HepG2 (cell line): ENCODE results near the gene SMTN. TPM values are rescaled to one million over a fixed set of nuclear protein-coding genes. Genes with fewer than 3 reads are reported as not detected.
A peak's percentile ranks its signal among the peaks of the same experiment; 100 is the strongest.

Source experiments
- ATAC-seq: fragments of 200-7000 bp; cut with Tn5 transposase; 3 replicates; pipeline ENCODE4 v1.9.1; 2020; ENCODE audit warnings: mild to moderate bottlenecking, moderate library complexity
- BruUV-seq: library from RNA; stranded (reverse); fragments of 400-500 nt; replicated peaks from 2 replicates; lab custom pipeline; 2021; lab: Mats Ljungman, UMichigan
- CTCF ChIA-PET: fragments of 300-600 bp; formaldehyde crosslinking; extraction: SDS; loops from one replicate; lab custom pipeline; 2021; ENCODE audit warnings: low total read pairs, inconsistent platforms, low intra/inter-chr PET ratio; lab: Yijun Ruan, JAX
- POLR2A ChIA-PET: fragments of 350-600 bp; sonication (Branson Sonifier 250); formaldehyde crosslinking; loops from one replicate; lab custom pipeline; 2020; ENCODE audit warnings: antibody characterized with exemption, inconsistent platforms; lab: Yijun Ruan, JAX
- DNase-seq: peaks from one replicate; pipeline ENCODE4 v3.0.0-alpha.2; 2015; ENCODE audit warnings: low spot score
- FAIRE-seq: peaks from 3 replicates; lab custom pipeline; 2011; peaks lifted over from hg19 to GRCh38; lab: Jason Lieb, UNC
- H2AFZ ChIP-seq: one replicate; pipeline ENCODE4 v1.6.1; 2011; ENCODE audit warnings: low read length, inconsistent platforms
- H3K27ac ChIP-seq: fragments of 300-600 bp; 3 replicates; pipeline ENCODE4 v1.8.0; 2011; ENCODE audit warnings: mixed run types, mild to moderate bottlenecking, mixed read lengths, low read length, inconsistent platforms; ENCODE audit not compliant: insufficient read depth; ENCODE audit errors: extremely low read length
- H3K27me3 ChIP-seq, 2 experiments: fragments of 200-600 bp in 1 of 2; 2 replicates in 1 of 2; 3 replicates in 1 of 2; pipeline versions ENCODE4 v1.6.0 to v1.8.0; 2011; ENCODE audit warnings: low read length in 2 of 2, mild to moderate bottlenecking in 2 of 2, moderate library complexity in 2 of 2, inconsistent platforms in 1 of 2; ENCODE audit not compliant: insufficient read depth in 2 of 2, control insufficient read depth in 1 of 2
- H3K36me3 ChIP-seq, 2 experiments: fragments of 200-600 bp in 1 of 2; replicated peaks in 1 of 2; 2 replicates in 1 of 2; 3 replicates in 1 of 2; pipeline versions ENCODE4 v1.5.1 to v1.8.0; 2011; ENCODE audit warnings: low read length in 2 of 2, inconsistent platforms in 1 of 2; ENCODE audit not compliant: insufficient read depth in 2 of 2, control insufficient read depth in 1 of 2
- H3K4me1 ChIP-seq: 2 replicates; pipeline ENCODE4 v1.5.1; 2012; ENCODE audit warnings: low read length, inconsistent platforms; ENCODE audit not compliant: insufficient read depth
- H3K4me2 ChIP-seq: 2 replicates; pipeline ENCODE4 v1.6.0; 2011; ENCODE audit warnings: low read depth, low read length, inconsistent platforms
- H3K4me3 ChIP-seq, 3 experiments: fragments of 200-600 bp in 1 of 3; sonication (generic), shearing (Covaris generic) in 1 of 3; replicated peaks in 1 of 3; 2 replicates each; pipeline ENCODE4 v1.5.1; 2011 to 2016; ENCODE audit warnings: low read length in 3 of 3, inconsistent platforms in 2 of 3, low read depth in 2 of 3, mild to moderate bottlenecking in 2 of 3, control low read depth in 1 of 3, mixed read lengths in 1 of 3; ENCODE audit not compliant: insufficient read depth in 1 of 3
- H3K79me2 ChIP-seq: one replicate; pipeline ENCODE4 v1.6.1; 2011; ENCODE audit warnings: low read length, inconsistent platforms; ENCODE audit not compliant: insufficient read depth
- H3K9ac ChIP-seq: 2 replicates; pipeline ENCODE4 v1.6.0; 2011; ENCODE audit warnings: mild to moderate bottlenecking, low read depth, low read length, inconsistent platforms; ENCODE audit not compliant: insufficient read depth
- H3K9me3 ChIP-seq: 2 replicates; pipeline ENCODE4 v1.5.1; 2012; ENCODE audit warnings: mild to moderate bottlenecking, low read length
- H4K20me1 ChIP-seq: 2 replicates; pipeline ENCODE4 v1.6.0; 2011; ENCODE audit warnings: inconsistent platforms, mild to moderate bottlenecking, low read length, moderate library complexity; ENCODE audit not compliant: insufficient read depth
- AHR ChIP-seq: IDR thresholded peaks from 2 replicates; pipeline ENCODE4 v1.6.1; 2018; ENCODE audit warnings: missing genetic modification reagents, missing compliant biosample characterization
- DR1 ChIP-seq: sonication (generic); formaldehyde crosslinking; IDR thresholded peaks from 2 replicates; pipeline ENCODE4 v1.8.0; 2021; ENCODE audit warnings: mild to moderate bottlenecking, missing genetic modification reagents, inconsistent platforms
- FOSL2 ChIP-seq: sonication (generic); formaldehyde crosslinking; IDR thresholded peaks from 2 replicates; pipeline ENCODE4 v1.4.0; 2020; ENCODE audit warnings: missing genetic modification reagents
- HHEX ChIP-seq: IDR thresholded peaks from 2 replicates; pipeline ENCODE4 v1.6.1; 2016; ENCODE audit warnings: control low read depth
- KAT2B ChIP-seq: fragments of 150-350 bp; IDR thresholded peaks from 2 replicates; pipeline ENCODE4 v1.6.1; 2014; ENCODE audit warnings: low read depth, low read length, borderline replicate concordance
- MTERF4 ChIP-seq: sonication (generic); formaldehyde crosslinking; IDR thresholded peaks from 2 replicates; pipeline ENCODE4 v1.8.0; 2023; ENCODE audit warnings: mild to moderate bottlenecking, missing genetic modification reagents
- PRPF4 ChIP-seq: fragments of 200-400 bp; formaldehyde crosslinking; IDR thresholded peaks from 2 replicates; pipeline ENCODE4 v1.6.1; 2016; ENCODE audit warnings: low read length, low read depth; ENCODE audit not compliant: poor library complexity, severe bottlenecking
- RFXAP ChIP-seq: sonication (generic); formaldehyde crosslinking; IDR thresholded peaks from 2 replicates; pipeline ENCODE4 v1.4.0; 2020; ENCODE audit warnings: missing genetic modification reagents, borderline replicate concordance
- RORA ChIP-seq: sonication (generic); formaldehyde crosslinking; IDR thresholded peaks from 2 replicates; pipeline ENCODE4 v1.5.0; 2020; ENCODE audit warnings: mild to moderate bottlenecking, missing genetic modification reagents, moderate library complexity
- SSRP1 ChIP-seq: IDR thresholded peaks from 2 replicates; pipeline ENCODE4 v1.6.1; 2016; ENCODE audit warnings: control low read depth
- YY1 ChIP-seq: IDR thresholded peaks from 2 replicates; pipeline ENCODE4 v1.6.1; 2011; ENCODE audit warnings: low read length, low read depth, moderate library complexity, mild to moderate bottlenecking; ENCODE audit not compliant: insufficient read depth, insufficient replicate concordance
- ZNF256 ChIP-seq: sonication (generic); formaldehyde crosslinking; conservative IDR thresholded peaks from 2 replicates; pipeline ENCODE4 v1.4.0; 2020; ENCODE audit warnings: missing genetic modification reagents
- ZNF317 ChIP-seq: sonication (generic); formaldehyde crosslinking; IDR thresholded peaks from 2 replicates; pipeline ENCODE4 v1.5.0; 2020; ENCODE audit warnings: mild to moderate bottlenecking, missing genetic modification reagents
- ZNF598 ChIP-seq: sonication (generic); formaldehyde crosslinking; IDR thresholded peaks from 2 replicates; pipeline ENCODE4 v1.5.1; 2020; ENCODE audit warnings: mild to moderate bottlenecking, missing genetic modification reagents, borderline replicate concordance
- WGBS: methylation state at CpG from one replicate; pipeline ENCODE4 v1.1.6; 2017; ENCODE audit warnings: low lambda C conversion rate; 5-methylcytosine and 5-hydroxymethylcytosine counted together
- in situ Hi-C: cut with HindIII; loops from 2 replicates; pipeline ENCODE4 v1.10.0; 2017; ENCODE audit warnings: low pct_unique_long_range_greater_than_20kb; ENCODE audit not compliant: extremely low pct_ligation_motif_present
- intact Hi-C: fragments of 100-400 bp; cut with micrococcal nuclease; formaldehyde crosslinking; loops from one replicate; pipeline ENCODE4 v1.10.0; 2022; ENCODE audit not compliant: unreplicated experiment
- polyA plus RNA-seq, 8 experiments: library from polyadenylated mRNA; depleted of rRNA in 3 of 8; stranded (reverse) in 7 of 8; unstranded in 1 of 8; fragments of >200 nt; fragmentation: Illumina TruSeq in 4 of 8; extraction: Trizol in 4 of 8; gene quantifications; 2 replicates each; pipeline versions ENCODE4 v1.2.1 to v1.2.3, GENCODE V29; 2011 to 2016; ENCODE audit warnings: low read depth in 4 of 8, missing spikeins in 1 of 8, mixed read lengths in 1 of 8; ENCODE audit not compliant: insufficient read depth in 1 of 8
- total RNA-seq, 5 experiments: library from RNA; depleted of rRNA; stranded (reverse); fragments of >200 nt; fragmentation: Illumina TruSeq; extraction: Trizol; gene quantifications; 2 replicates each; pipeline ENCODE4 v1.2.3, GENCODE V29; 2016; ENCODE audit warnings: low read depth in 1 of 5
- TF ChIP-seq, protein P1 (sequence below): sonication (generic); formaldehyde crosslinking; IDR thresholded peaks from 2 replicates; pipeline ENCODE4 v1.9.0; 2021; ENCODE audit warnings: missing genetic modification reagents, borderline replicate concordance

The SMTN gene
- total and polyA plus RNA-seq, 2 of the 13 experiments (the other 11 are each of a cell fraction or from before 2014, with no cell fraction given): 14.7 to 26.1 TPM

- H3K4me3 ChIP-seq: no peak overlapping the region
- H3K36me3 ChIP-seq: no peaks in the 10 kb centered on the region
- BruUV-seq: no TSS peak
- H3K4me2 ChIP-seq: no peak overlapping the region
- in situ Hi-C loops (loop anchor here (5.0 to 10.0 kb wide), 2 partner anchors 42 to 179 kb away; partner anchors contain the start of genes MORC2 and TUG1), intact Hi-C loops (no loop called here)
- TF ChIP-seq AHR (CRISPR knock-in tag) (no peak), HHEX (no peak), ZNF317 (0 out of 2 replicates have a peak, but pooled peaks have one; percentile 38), FOSL2 (CRISPR knock-in tag) (peak; percentile 71), DR1 (CRISPR knock-in tag) (no peak), SSRP1 (CRISPR knock-in tag) (no peak), RORA (CRISPR knock-in tag) (no peak)
- TF ChIP-seq, protein P1, sequence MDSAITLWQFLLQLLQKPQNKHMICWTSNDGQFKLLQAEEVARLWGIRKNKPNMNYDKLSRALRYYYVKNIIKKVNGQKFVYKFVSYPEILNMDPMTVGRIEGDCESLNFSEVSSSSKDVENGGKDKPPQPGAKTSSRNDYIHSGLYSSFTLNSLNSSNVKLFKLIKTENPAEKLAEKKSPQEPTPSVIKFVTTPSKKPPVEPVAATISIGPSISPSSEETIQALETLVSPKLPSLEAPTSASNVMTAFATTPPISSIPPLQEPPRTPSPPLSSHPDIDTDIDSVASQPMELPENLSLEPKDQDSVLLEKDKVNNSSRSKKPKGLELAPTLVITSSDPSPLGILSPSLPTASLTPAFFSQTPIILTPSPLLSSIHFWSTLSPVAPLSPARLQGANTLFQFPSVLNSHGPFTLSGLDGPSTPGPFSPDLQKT: no peak
- H3K79me2 ChIP-seq: no peaks in the 10 kb centered on the region
- DNase-seq (no peak), FAIRE-seq (no peak), ATAC-seq (no peak)
- no peaks in the 10 kb centered on the region for H4K20me1 ChIP-seq
- H3K27ac ChIP-seq: no peak overlapping the region
- no peak overlapping the region for H2AFZ ChIP-seq
- H3K4me1 ChIP-seq: peaks cover 8% of the 10 kb centered on the region
- ChIA-PET CTCF (no interaction called here), POLR2A (interaction anchor here (1.4 to 1.7 kb wide), 2 partner anchors 12 to 63 kb away, joined by 3 to 4 read pairs; partner anchors contain the start of gene SMTN)
- H3K27me3 ChIP-seq: peaks cover 4 to 35% of the 10 kb centered on the region in 2 experiments; a peak in 4 of 5 replicates
- H3K9ac ChIP-seq: no peak overlapping the region
- no peaks in the 10 kb centered on the region for H3K9me3 ChIP-seq
Measured at GRCh38 chr22:31144223-31144622, 63.1 kb downstream of the SMTN start.

GRCh38 chr22:31148488-31148887 is 67.4 kb downstream of the SMTN start:
- intact Hi-C loops (no loop called here), in situ Hi-C loops (loop anchor here (10.0 kb wide), 1 partner anchor 184 kb away; the partner anchor contains the start of genes MORC2 and TUG1)
- DNase-seq (no peak), ATAC-seq (no peak; the same call in 2 of the 3 replicates), FAIRE-seq (no peak)
- no peaks in the 10 kb centered on the region for H3K79me2 ChIP-seq
- H3K36me3 ChIP-seq: no peaks in the 10 kb centered on the region
- no peaks in the 10 kb centered on the region for H3K9me3 ChIP-seq
- H3K27me3 ChIP-seq: peaks cover 4 to 5% of the 10 kb centered on the region in 2 experiments; a peak in 3 of 5 replicates
- BruUV-seq: no TSS peak
- H3K4me3 ChIP-seq: no peak overlapping the region
- H3K27ac ChIP-seq: no peak overlapping the region
- ChIA-PET CTCF (interaction anchor here (1.1 to 3.0 kb wide), 4 partner anchors 41 to 228 kb away, joined by 3 to 32 read pairs (median 16); partner anchors contain the start of gene SELENOM), POLR2A (no interaction called here)
- WGBS: 7% methylated on average over 1 of the region's 1 CpG
- no peaks in the 10 kb centered on the region for H4K20me1 ChIP-seq
- H3K4me2 ChIP-seq: no peak overlapping the region
- H2AFZ ChIP-seq: no peak overlapping the region
- peaks cover 27% of the 10 kb centered on the region for H3K4me1 ChIP-seq
- no peak overlapping the region for H3K9ac ChIP-seq
- no peak for TF ChIP-seq RORA (CRISPR knock-in tag)
- TF ChIP-seq YY1: no peak
- TF ChIP-seq PRPF4: no peak
- no peak for TF ChIP-seq KAT2B
- TF ChIP-seq ZNF256 (CRISPR knock-in tag): no peak
- no peak for TF ChIP-seq MTERF4 (CRISPR knock-in tag)
- TF ChIP-seq ZNF598 (CRISPR knock-in tag): no peak
- no peak for TF ChIP-seq RFXAP (CRISPR knock-in tag)
